Sciatic nerve (tissue), 2 donors: ENCODE data around the gene OSTC. TPM values are rescaled to one million over a fixed set of nuclear protein-coding genes. Genes with fewer than 3 reads are reported as not detected.

Experiments used
- ATAC-seq: fragments of 200-7000 bp; cut with Tn5 transposase; one replicate; pipeline ENCODE4 v1.9.1; 2020; ENCODE audit warnings: mild to moderate bottlenecking, moderate library complexity
- DNase-seq: peaks from one replicate; pipeline ENCODE4 v3.0.0-alpha.2; 2020; ENCODE audit warnings: low spot score
- intact Hi-C: fragments of 100-400 bp; cut with DNase I; formaldehyde crosslinking; loops from one replicate; pipeline ENCODE4 v1.14.2; 2022
- total RNA-seq: library from RNA; stranded (reverse); fragmentation: NEBNext Ultra II Directional; extraction: Animal tissue kit (Norgen Biotek cat#: 25700); gene quantifications from one replicate; pipeline ENCODE4 v1.2.1, GENCODE V29; 2021
- donor health status: DM: no; HTN: no; CAD: no.
- donor health status: DM: no; HTN: no; CAD: no.

Gene OSTC
- 50.5 TPM for total RNA-seq

DNA sequence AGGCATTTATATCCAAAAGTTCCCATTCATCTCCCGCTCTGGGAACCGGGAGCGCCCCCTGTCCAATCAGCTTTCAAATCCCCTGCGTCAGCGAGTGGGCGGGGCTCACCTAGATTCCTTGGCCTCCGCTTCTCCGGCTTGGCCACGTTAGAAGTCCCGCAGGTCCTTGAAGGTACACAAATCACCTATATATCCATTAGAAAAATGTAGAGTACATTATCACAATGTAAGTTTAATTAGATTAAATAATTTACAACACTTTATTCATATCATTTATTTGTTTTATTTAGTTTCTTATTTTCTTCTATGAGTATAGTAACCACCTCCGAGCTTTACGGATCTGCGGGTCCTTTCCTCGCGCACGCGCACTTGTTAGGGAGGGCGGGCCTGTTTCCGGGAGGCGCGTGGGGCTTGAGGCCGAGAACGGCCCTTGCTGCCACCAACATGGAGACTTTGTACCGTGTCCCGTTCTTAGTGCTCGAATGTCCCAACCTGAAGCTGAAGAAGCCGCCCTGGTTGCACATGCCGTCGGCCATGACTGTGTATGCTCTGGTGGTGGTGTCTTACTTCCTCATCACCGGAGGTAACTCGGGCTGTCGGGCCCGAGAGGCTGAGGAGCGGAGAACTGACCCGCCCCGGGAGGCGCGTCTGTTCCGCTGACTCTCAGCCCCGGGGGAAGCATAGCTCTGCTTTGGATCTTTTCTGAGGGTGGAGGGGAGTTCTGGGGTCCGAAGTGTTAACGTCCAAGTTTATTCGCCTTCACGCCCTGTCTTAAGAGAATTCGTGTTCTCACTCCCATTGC, at the start of gene OSTC:
Gene OSTC (plus strand): TSS at position 388 of the 802 bp plus-strand sequence. CDS start 57 bp downstream, at position 445.
- ATAC-seq (peak; percentile 99), DNase-seq (peak; percentile 97)
- intact Hi-C loops = no loop called here

DNA sequence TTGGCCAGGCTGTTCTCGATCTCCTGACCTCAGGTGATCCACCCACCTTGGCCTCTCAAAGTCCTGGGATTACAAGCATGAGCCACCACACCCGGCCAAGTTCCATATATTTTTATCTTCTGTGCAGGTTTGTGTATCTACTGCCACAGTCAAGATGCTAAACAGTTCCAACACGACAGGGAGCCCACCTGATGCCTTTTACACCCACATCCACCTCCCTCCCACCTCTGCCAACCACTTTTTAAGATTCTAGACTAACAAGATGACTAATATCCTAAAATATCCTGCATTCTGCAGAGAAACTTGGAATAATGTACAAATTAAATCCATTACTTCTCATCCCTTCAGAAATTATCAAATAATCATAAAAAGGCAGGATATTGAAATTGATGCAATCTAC, 49.3 kb upstream of the OSTC start:
- intact Hi-C loops = no loop called here
- ATAC-seq (no peak), DNase-seq (no peak)

DNA sequence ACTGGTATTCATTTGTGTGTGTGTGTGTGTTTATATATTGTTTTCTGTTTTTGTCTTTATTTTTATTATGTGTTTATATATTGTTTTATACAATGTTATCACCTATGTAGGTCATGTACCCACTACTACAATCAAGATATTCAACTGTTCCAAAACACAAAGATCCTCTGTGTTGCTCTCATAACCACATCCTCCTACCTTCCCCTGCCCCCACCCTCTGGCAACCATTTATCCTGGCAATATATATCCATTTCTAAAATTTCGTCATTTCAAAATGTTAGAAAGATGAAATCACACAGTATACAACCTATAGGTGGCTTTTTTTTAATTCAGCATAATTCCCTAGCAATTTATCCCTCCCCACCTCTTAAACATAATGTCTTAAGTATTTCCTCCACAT, 48.9 kb upstream of the OSTC start:
- intact Hi-C loops = no loop called here
- DNase-seq = no peak
- ATAC-seq = no peak

DNA sequence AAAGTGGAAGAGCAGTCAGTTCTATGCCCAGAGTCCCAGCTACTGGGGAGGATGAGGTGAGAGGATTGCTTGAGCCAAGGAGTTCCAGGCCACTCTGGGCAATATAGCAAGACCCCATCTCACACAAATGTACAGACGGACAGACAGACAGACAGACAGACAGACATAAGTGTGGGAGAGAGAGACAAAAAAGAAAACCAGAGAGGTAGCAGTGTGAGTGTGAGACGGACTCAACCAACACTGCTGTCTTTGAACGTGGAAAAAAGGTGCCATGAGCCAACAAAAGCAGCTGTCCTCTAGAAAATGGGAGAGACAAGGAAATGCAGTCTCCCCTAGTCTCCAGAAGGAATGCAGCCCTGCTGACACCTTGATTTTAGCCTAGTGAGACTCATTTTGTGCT, 48.2 kb upstream of the OSTC start:
- intact Hi-C loops = no loop called here
- ATAC-seq (no peak), DNase-seq (no peak)

DNA sequence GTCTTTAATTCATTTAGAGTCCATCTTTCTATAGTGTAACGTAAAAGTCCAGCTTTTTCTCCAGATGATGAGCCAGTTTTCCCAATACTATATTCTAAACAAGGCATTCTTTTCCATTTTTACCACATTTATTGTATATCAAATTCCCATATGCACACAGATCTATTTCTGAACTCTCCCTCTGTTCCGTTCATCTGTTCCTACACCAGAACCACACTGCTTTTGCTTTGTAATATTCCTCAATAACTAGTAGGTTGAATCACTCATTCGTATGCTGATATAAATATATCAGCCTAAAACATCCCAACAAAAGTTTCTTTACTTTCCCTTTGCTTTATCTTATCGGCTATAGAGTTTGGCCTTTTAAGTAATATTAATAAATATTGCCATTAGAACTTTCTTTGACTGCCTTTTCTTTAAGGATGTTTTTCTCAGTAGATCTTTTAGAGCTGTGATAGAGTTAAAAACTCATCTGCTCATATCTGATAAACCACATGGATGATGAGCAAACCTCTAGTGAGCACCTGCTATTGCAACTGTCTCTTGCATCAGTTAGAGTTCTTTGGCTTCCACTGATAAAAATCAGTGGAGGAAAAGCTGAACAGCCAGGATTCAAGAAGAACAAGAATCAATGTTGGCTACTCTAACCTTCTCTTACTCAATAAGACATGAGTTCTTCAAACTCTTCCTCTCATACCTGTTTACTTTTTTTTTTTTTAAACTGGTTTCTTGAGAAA, 43.2 kb upstream of the OSTC start:
- no peak for ATAC-seq
- intact Hi-C loops = no loop called here
- no peak for DNase-seq

DNA sequence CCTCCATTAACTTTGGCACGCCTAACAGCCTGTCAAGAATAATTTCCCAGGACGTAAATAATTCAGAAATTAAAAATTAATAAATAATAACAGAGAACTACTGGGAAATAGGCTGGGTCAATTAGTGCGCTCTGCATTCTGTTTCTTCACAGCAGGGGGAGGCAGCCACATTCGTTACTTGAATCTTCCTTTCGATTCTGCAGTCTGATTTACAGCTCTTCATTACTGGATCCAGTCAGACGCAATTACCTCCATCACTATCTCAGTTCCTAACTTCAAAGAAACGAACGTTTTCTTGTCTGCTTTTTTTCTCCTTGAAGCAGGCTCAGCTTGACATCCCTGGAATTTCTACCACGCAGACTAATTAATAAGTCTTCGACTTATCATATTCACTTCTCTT, 39.0 kb upstream of the OSTC start:
- ATAC-seq (peak; percentile 45), DNase-seq (no peak)
- intact Hi-C loops = no loop called here

DNA sequence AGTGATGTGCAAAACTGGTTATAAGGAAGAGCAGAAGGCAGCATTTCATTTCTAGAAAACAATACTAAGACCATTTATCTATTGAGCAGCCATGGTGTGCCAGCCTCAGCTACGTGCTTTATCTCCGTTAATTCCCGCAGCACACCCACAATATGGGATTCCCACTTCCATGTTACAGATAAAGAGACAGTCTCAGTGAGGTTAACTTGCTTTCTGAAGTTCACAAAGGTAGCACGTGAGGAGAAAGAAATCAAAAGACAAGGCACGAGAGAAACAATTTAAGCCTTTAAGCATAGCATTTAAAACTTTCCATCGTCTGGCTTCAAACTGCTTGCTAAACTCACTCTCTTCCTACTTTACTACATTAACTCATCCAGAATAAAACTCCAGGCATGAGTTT, 38.0 kb upstream of the OSTC start:
- intact Hi-C loops = no loop called here
- ATAC-seq (no peak), DNase-seq (no peak)

DNA sequence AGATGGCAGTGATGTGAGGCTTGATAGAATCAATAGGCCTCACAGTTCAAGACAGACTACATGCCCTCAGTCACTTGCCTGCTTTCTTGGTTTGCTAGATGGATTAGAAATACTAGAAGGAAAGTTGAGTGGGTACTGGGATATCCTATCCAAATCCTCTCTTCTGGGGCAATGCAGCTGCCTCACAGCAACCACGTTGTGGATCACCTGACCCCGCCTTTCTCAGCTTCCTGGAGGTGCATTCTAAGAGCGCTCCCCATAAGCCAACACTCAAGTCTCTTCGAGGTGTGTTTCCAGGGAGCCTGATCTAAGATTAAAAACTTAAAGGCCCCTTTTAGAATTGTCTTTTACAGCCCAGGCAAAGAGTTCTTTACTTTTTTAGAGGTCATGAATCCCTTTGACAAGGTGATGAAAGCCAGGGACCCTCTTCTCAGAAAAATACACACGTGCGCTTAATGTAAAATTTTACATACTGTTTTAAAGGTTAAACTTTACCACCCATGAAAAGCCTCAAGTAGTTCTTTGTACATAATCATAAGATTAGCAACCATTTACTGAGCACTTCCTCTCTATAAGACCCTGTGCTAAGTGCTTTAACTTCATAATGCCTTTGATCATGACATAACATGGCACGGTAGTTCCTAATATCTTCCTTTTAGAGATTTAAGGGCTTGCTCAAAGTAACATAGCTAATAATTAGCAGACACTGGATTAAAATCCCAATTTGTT, 30.9 kb upstream of the OSTC start:
- intact Hi-C loops = loop anchor here (5.0 kb wide), 1 partner anchor 1173 kb away; no protein-coding TSS in a partner anchor
- ATAC-seq (peak; percentile 13), DNase-seq (no peak)

DNA sequence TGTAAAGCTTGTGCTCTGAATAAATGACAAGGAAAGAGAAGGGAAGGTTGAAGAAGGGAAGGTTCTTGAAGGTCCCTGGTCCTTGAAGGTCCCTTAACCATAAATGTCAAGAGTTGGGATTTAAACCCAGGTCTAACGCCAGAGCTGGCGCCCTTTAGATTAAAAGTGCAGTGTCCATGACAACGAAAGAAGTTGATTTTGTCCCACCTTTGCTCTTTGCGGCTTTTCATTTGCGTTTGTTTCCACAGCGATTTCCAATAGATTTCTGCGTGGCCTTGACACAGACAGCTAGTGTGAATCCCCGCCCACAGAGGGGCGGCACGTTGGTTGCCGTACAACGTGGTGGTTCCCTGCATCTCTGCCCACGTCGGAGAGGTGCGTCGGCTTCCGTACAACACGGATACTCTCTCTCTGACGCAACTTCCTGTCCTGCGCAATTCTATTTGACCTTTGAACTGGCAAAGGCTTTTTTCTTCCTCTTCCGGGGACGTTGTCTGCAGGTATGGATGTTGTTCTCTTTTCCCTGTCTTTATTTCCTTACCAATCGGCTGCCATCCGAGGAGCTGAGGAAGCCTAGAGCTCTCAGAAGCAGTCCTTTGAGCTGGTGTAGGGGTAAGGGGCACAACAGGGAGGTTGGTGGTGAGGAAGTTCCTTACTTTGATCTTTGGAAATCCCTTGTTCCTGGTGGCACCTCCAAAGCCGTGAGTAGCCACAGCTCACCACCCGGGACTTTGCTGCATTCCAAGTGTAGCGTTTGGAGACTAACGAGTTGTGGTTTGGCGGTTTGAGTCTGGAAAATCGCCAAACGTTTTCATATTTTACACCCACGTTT, 30.1 kb upstream of the OSTC start, which contains the start of gene RPL34:
Gene RPL34 (plus strand): TSS at position 476 of the 832 bp plus-strand sequence. CDS start 1,384 bp downstream, outside the sequence.
- intact Hi-C loops = loop anchor here (5.0 kb wide), 1 partner anchor 1172 kb away; no protein-coding TSS in a partner anchor
- DNase-seq (peak; percentile 98), ATAC-seq (peak; percentile 100)

DNA sequence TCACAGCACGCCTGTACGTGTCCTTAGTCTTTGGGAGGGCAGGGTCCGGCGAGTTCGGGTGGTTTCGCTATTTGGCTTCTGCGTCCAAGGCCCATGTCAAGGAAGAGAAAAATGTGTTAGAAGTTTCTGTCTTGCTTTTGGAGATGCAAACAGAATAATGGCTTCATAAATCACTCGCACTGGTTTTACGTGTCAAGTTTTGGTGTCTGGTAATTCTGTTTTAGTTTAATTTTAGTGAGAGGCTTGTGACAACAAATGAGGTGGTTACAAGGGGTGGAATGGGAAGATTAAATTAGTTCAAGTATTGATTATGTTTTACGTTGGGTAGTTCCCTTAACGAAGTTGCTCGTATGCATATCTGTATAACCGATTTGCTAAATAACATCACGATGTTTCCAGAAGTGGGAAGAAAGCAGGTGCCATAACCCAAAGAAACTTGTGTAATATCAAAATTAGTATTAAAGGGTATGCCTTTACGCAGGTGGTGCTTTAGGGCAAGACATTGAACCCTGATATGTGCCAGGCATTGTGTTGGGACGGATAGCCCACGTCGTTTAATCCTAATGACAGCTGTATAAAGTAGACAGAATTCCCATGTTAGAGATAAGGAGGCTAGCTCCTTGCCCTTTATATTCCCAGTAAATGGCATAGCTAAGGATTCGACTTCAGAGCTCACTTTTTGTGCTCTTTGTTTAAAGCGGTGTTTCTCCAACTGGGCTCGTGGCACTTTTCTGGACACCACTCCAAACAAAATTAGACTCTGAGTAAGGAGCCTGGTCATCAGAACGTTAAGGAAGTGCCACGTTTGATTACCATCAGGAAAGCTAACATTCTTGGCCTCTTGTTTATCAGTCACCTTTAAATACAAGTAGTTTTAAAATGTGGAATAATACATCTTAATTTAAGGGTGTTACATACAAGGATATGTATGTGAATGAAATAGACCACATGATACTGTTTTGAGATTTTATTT, 29.2 kb upstream of the OSTC start:
- DNase-seq = no peak
- ATAC-seq = no peak
- intact Hi-C loops = loop anchor here (5.0 kb wide), 1 partner anchor 1171 kb away; no protein-coding TSS in a partner anchor

DNA sequence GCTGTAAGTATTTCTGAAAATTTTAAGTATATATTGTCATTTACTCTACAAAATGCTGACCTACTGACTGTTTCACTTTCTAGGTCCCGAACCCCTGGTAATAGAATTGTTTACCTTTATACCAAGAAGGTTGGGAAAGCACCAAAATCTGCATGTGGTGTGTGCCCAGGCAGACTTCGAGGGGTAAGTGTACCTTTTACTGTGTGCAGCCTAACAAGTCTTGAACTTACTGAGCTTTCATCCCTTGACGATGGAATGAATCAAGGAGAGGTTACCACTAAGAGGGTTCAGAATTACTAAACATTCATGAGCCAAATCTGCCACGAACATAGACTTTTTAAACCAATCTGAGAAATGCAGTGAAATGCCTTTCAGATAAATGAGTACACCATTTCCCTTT, 28.4 kb upstream of the OSTC start:
- intact Hi-C loops = loop anchor here (5.0 kb wide), 1 partner anchor 1170 kb away; no protein-coding TSS in a partner anchor
- DNase-seq (no peak), ATAC-seq (no peak)

DNA sequence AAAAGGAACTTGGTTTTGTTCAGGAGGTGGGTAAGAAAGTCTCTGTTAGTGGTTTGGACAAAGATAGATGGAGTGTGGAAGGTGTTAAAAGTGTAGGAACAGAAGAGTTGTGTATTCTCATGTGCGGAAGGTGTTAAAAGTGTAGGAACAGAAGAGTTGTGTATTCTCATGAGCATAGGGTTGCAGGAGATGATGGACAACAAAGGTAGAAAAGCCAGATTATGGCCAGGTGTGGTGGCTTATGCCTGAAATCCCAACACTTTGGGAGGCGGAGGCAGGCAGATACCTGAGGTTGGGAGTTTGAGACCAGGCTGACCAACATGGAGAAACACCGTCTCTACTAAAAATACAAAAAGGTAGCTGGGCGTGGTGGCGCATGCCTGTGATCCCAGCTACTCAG, 27.6 kb upstream of the OSTC start:
- no peak for DNase-seq
- intact Hi-C loops = loop anchor here (5.0 kb wide), 1 partner anchor 1169 kb away; no protein-coding TSS in a partner anchor
- no peak for ATAC-seq

DNA sequence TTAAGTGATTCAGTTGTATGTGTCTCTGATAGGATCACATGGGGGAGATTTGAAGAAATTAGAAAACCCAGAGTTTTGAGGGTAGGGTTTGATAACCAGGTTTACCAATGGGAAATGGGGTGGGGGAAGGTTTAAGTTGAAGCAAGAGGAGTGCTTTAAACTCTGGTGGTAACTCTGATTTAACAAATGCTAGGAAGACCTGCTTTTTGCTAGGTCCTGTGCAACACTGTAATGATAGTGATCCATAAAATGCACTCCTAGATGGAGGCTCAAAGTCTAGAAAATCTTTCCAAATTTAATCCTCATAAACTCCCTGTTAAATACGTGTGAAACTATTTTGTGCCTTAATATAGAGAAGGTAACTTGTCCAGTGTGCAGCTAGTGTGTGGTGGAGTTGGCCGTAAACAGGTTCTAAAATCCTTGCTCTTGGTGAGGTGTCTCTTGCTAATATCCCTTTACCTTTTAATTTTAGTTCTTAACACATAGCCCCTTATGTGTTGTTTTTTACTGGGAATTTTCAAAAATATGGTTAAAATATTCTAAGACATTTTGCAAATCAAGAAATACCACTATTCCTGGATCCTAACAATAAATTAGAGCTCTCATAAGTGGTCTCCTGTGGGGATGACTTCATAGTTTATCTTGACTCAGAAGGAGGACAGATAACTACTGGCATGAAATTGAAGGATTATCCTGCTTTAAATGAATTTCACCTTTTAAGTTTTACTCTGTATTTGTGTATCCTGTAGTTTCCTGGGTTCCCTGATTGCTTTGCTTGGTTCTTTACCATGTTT, 25.9 kb upstream of the OSTC start:
- DNase-seq (no peak), ATAC-seq (no peak)
- intact Hi-C loops = loop anchor here (5.0 kb wide), 1 partner anchor 1168 kb away; no protein-coding TSS in a partner anchor

DNA sequence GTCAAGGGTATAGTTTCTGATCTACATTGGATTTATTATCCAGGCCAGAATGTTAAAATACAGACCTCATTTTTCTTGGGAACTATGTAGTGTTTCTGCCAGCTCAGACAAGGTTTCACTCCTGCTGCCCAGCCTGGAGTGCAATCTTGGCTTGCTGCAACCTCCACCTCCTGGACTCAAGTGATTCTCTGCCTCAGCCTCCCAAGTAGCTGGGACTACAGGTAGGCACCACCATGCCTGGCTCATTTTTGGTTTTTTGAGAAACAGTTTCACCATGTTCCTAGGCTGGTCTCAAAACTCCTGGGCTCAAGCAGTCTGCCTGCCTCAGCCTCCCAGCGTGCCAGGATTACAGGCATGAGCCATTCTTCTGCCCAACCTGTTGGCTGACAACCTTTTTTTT, 24.3 kb upstream of the OSTC start:
- intact Hi-C loops = no loop called here
- no peak for ATAC-seq
- DNase-seq = no peak

DNA sequence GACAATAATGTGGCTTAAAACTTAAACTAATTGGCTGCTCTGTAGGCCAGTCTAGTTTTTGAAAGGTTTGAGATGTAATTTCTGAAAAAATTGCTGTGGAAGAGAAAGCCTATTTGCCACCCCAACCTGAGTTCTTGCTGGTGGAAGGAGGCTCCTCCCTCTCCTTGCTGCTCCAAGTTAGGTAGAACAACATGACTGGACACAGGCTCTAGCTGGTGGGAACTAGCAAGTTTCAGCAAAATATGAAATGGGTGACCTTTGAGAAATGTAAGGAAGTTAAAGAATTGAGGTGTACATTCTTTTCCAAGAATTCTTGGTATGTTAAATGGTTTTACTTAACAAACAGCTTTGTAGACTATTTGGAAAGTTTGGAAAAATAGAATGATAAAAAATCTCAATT, 22.0 kb upstream of the OSTC start:
- no peak for ATAC-seq
- intact Hi-C loops = no loop called here

DNA sequence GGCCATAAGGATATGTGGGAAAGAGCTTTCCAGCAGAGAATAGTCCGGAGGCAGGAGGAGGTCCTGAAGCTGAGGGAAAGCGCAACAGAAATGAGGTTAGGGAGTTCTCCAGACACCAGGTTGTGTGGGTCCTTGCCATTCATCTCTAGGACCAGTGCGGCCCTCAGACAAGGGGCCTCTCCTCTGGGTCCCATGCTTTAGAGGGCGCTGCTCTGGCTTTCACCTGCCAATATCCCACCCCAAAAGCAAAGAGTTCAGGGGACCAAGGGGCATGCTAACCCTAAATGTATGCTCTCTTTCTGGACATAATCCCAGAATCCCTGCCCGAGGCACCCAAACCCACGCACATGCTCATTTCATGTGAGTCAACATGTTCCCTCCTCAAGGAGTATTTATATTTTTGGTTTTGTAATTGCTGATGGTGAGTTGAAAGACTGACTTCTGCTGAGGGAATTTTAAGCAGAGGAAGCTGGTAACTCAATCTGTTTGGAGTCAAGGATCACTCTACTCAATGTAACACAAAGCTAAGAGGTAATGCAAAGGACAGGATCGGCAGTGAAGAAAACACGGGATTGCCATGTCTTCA, 15.2 kb upstream of the OSTC start:
- DNase-seq = no peak
- intact Hi-C loops = no loop called here
- no peak for ATAC-seq

More for the DNA sequence above, 22.0 kb upstream of the OSTC start:
- DNase-seq = no peak
